Transverse colon (tissue), 4 donors: ENCODE data around the gene GSTCD. TPM values are rescaled to one million over a fixed set of nuclear protein-coding genes. Genes with fewer than 3 reads are reported as not detected.
A peak's percentile ranks its signal among the peaks of the same experiment; 100 is the strongest.

Source experiments
- DNase-seq: peaks from one replicate; pipeline ENCODE4 v3.0.0-alpha.2; 2019
- H3K27ac ChIP-seq, 4 donors: fragments of 200-600 bp; sonication (generic); 2 replicates each; pipeline ENCODE4 v1.5.1; 2016 to 2018; ENCODE audit warnings: inconsistent platforms in 4 of 4
- H3K27me3 ChIP-seq: fragments of 200-600 bp; sonication (generic); 2 replicates; pipeline ENCODE4 v1.5.1; 2017; ENCODE audit warnings: inconsistent platforms
- H3K36me3 ChIP-seq, 4 donors: fragments of 200-600 bp; sonication (generic); 2 replicates each; pipeline ENCODE4 v1.5.1; 2017 to 2019; ENCODE audit warnings: inconsistent platforms in 4 of 4
- H3K4me1 ChIP-seq, 4 donors: fragments of 200-600 bp; sonication (generic); 2 replicates each; pipeline ENCODE4 v1.5.1; 2017 to 2020; ENCODE audit warnings: inconsistent platforms in 4 of 4
- H3K4me3 ChIP-seq, 4 donors: fragments of 200-600 bp; sonication (generic); 1 replicate in 1 of 4; 2 replicates in 3 of 4; pipeline versions ENCODE4 v1.5.1 to v1.6.1; 2017 to 2019; ENCODE audit warnings: inconsistent platforms in 4 of 4
- H3K9me3 ChIP-seq, 2 donors: fragments of 200-600 bp; sonication (generic); 2 replicates each; pipeline ENCODE4 v1.5.1; 2017 to 2019; ENCODE audit warnings: inconsistent platforms in 2 of 2
- CTCF ChIP-seq, 5 experiments: fragments of 200-600 bp in 3 of 5; fragments of 450-650 bp in 2 of 5; sonication (generic) in 3 of 5; IDR thresholded peaks; 1 replicate in 2 of 5; 2 replicates in 3 of 5; pipeline ENCODE4 v1.5.1; 2016 to 2017; ENCODE audit warnings: antibody characterized with exemption in 5 of 5, inconsistent platforms in 3 of 5, mild to moderate bottlenecking in 2 of 5, moderate library complexity in 1 of 5
- EP300 ChIP-seq: sonication (generic); formaldehyde crosslinking; IDR thresholded peaks from one replicate; pipeline ENCODE4 v1.6.1; 2017; ENCODE audit warnings: antibody characterized with exemption, low read depth
- POLR2A ChIP-seq: fragments of 450-650 bp; IDR thresholded peaks from one replicate; pipeline ENCODE4 v1.6.1; 2016; ENCODE audit warnings: antibody characterized with exemption, mild to moderate bottlenecking, moderate library complexity
- POLR2AphosphoS5 ChIP-seq, 3 donors: sonication (generic); formaldehyde crosslinking; IDR thresholded peaks; one replicate each; pipeline ENCODE4 v1.6.1; 2016; ENCODE audit warnings: antibody characterized with exemption in 3 of 3
- WGBS, 2 donors: methylation state at CpG; one replicate each; pipeline ENCODE4 v1.1.5; 2018; ENCODE audit warnings: low coverage in 1 of 2; 5-methylcytosine and 5-hydroxymethylcytosine counted together
- in situ Hi-C, 4 donors: fragments of 200-750 bp; cut with MboI; loops; one replicate each; pipeline versions ENCODE4 v1.15.0 to v1.15.1; 2017; ENCODE audit warnings: low sequenced_read_pairs in 3 of 4, low pct_ligation_motif_present in 1 of 4, low pct_unique_long_range_greater_than_20kb in 1 of 4
- intact Hi-C: fragments of 100-400 bp; cut with DNase I; formaldehyde crosslinking; loops from one replicate; pipeline ENCODE4 v1.15.1; 2023; ENCODE audit warnings: low total_unique reads
- total RNA-seq, 4 donors: library from RNA; depleted of rRNA; stranded (reverse); fragments of >200 nt; gene quantifications; one replicate each; pipeline ENCODE4 v1.1.0, GENCODE V29; 2016

GSTCD gene
- total RNA-seq, 4 donors from 2014 or later = 0.40 to 11.1 (median 8.4) TPM

GRCh38 chr4:105797225-105797624, 88.6 kb downstream of the GSTCD start:
- H3K36me3 ChIP-seq = no peaks in the 10 kb centered on the region
- no peak for TF ChIP-seq POLR2A
- DNase-seq = no peak
- no peaks in the 10 kb centered on the region for H3K4me1 ChIP-seq
- intact Hi-C loops = no loop called here
- WGBS, 2 donors = 100% methylated on average over 1 of the region's 1 CpG
- H3K9me3 ChIP-seq = no peaks in the 10 kb centered on the region
- H3K4me3 ChIP-seq = no peak overlapping the region
- no peaks in the 10 kb centered on the region for H3K27me3 ChIP-seq
- in situ Hi-C loops = no loop called here
- no peak overlapping the region for H3K27ac ChIP-seq

- no peaks in the 10 kb centered on the region for H3K4me1 ChIP-seq
- 96 to 100% methylated on average over 1 of the region's 1 CpG for WGBS, 2 donors
- in situ Hi-C loops = no loop called here
These were observed 97.0 kb downstream of the GSTCD start for GRCh38 chr4:105805501-105806120.

GRCh38 chr4:105807496-105807895, 98.9 kb downstream of the GSTCD start:
- Histone ChIP-seq H3K4me3 (no peak overlapping the region), H3K27me3 (no peaks in the 10 kb centered on the region), H3K4me1 (no peaks in the 10 kb centered on the region), H3K36me3 (no peaks in the 10 kb centered on the region), H3K9me3 (no peaks in the 10 kb centered on the region), H3K27ac (no peak overlapping the region)
- no peak for DNase-seq
- whole genome bisulfite sequencing, 2 donors = 92 to 96% methylated on average over 2 of the region's 2 CpGs
- TF ChIP-seq CTCF (IDR thresholded peaks at IDR 0.05) (no peak), EP300 (no peak), POLR2AphosphoS5 (IDR thresholded peaks at IDR 0.05) (no peak), POLR2A (no peak)
- in situ Hi-C loops (no loop called here), intact Hi-C loops (no loop called here)

More at GRCh38 chr4:105805501-105806120, 97.0 kb downstream of the GSTCD start:
- H3K9me3 ChIP-seq = no peaks in the 10 kb centered on the region
- DNase-seq = no peak
- TF ChIP-seq POLR2A (no peak), POLR2AphosphoS5 (IDR thresholded peaks at IDR 0.05) (no peak), EP300 (no peak), CTCF (IDR thresholded peaks at IDR 0.05) (no peak)
- intact Hi-C loops = no loop called here
- H3K36me3 ChIP-seq = no peaks in the 10 kb centered on the region
- H3K27ac ChIP-seq = no peak overlapping the region
- no peak overlapping the region for H3K4me3 ChIP-seq
- no peaks in the 10 kb centered on the region for H3K27me3 ChIP-seq

GRCh38 chr4:105808030-105808749, 99.6 kb downstream of the GSTCD start:
- Histone ChIP-seq H3K4me1 (no peaks in the 10 kb centered on the region), H3K27ac (peak overlapping the region in 2 of 4 donors; percentile 14 to 26), H3K4me3 (peak overlapping the region in 1 of 4 donors; percentile 4), H3K36me3 (no peaks in the 10 kb centered on the region), H3K9me3 (no peaks in the 10 kb centered on the region), H3K27me3 (no peaks in the 10 kb centered on the region)
- no peak for DNase-seq
- WGBS, 2 donors = 61 to 77% methylated on average over 3 of the region's 3 CpGs
- in situ Hi-C loops (no loop called here), intact Hi-C loops (no loop called here)
- TF ChIP-seq POLR2AphosphoS5 (IDR thresholded peaks at IDR 0.05) (no peak), CTCF (IDR thresholded peaks at IDR 0.05) (no peak), POLR2A (no peak), EP300 (no peak)
